Stimulated activated naive CD4-positive, alpha-beta T cell treated with Interleukin-2 at 50 U/mL for 16 hours (primary cell): ENCODE data around the gene CLEC2D.
"Not testable (repeated sequence)": the region's sequence is repeated elsewhere in the genome, so short reads cannot be mapped to it uniquely, and the experiment has no call there.

Experiments used
- DNase-seq: peaks from one replicate; lab custom pipeline; 2025; lab: John Stamatoyannopoulos, UW

Gene CLEC2D

GRCh38 chr12:9660046-9660445 is 9.5 kb upstream of the CLEC2D start:
- no peak for DNase-seq

- DNase-seq = no peak
These were observed 7.8 kb upstream of the CLEC2D start for GRCh38 chr12:9661720-9662119.

GRCh38 chr12:9662488-9662887 is 7.0 kb upstream of the CLEC2D start:
- no peak for DNase-seq

GRCh38 chr12:9667403-9668160 is 1.9 kb upstream of the CLEC2D start:
- DNase-seq = peak; percentile 34

GRCh38 chr12:9668161-9669018 is 1.1 kb upstream of the CLEC2D start:
- DNase-seq = no peak

GRCh38 chr12:9669019-9669326 is 540 bp upstream of the CLEC2D start:
- DNase-seq = no peak

- DNase-seq = not testable (repeated sequence)
These were observed 2.8 kb downstream of the CLEC2D start for GRCh38 chr12:9672340-9672739.

GRCh38 chr12:9673404-9674225 is 4.1 kb downstream of the CLEC2D start:
- DNase-seq = peak; percentile 50

- no peak for DNase-seq
These were observed 4.7 kb downstream of the CLEC2D start for GRCh38 chr12:9674226-9674590.

- DNase-seq = not testable (repeated sequence)
These were observed 13.0 kb downstream of the CLEC2D start for GRCh38 chr12:9682508-9682907.

GRCh38 chr12:9682949-9683348 is 13.4 kb downstream of the CLEC2D start:
- not testable (repeated sequence) for DNase-seq

GRCh38 chr12:9685366-9685765 is 15.9 kb downstream of the CLEC2D start:
- DNase-seq = not testable (repeated sequence)

GRCh38 chr12:9685915-9686314 is 16.4 kb downstream of the CLEC2D start:
- no peak for DNase-seq

GRCh38 chr12:9687228-9687627 is 17.7 kb downstream of the CLEC2D start:
- no peak for DNase-seq

- no peak for DNase-seq
These were observed 23.4 kb downstream of the CLEC2D start for GRCh38 chr12:9692909-9693308.

GRCh38 chr12:9694241-9694640 is 24.7 kb downstream of the CLEC2D start:
- no peak for DNase-seq

- DNase-seq = not testable (repeated sequence)
These were observed 25.6 kb downstream of the CLEC2D start for GRCh38 chr12:9695150-9695549.

- DNase-seq = not testable (repeated sequence)
These were observed 26.1 kb downstream of the CLEC2D start for GRCh38 chr12:9695661-9696060.

GRCh38 chr12:9697619-9698018 is 28.1 kb downstream of the CLEC2D start:
- no peak for DNase-seq

GRCh38 chr12:9698681-9699080 is 29.2 kb downstream of the CLEC2D start:
- DNase-seq = no peak

GRCh38 chr12:9699269-9699897 is 29.9 kb downstream of the CLEC2D start:
- no peak for DNase-seq
